Stimulated activated CD4-positive, alpha-beta T cell treated with anti-CD3 and anti-CD28 coated beads, Interleukin-4, amount 100 ng/mL, for 48 hours (primary cell): Measurements from ENCODE around the gene UBE3C.
A peak's percentile ranks its signal among the peaks of the same experiment; 100 is the strongest.
"Not testable (repeated sequence)": the region's sequence is repeated elsewhere in the genome, so short reads cannot be mapped to it uniquely, and the experiment has no call there.

Experiments used
- DNase-seq, 2 donors: peaks; one replicate each; pipeline ENCODE4 v3.0.0-alpha.2; 2020; ENCODE audit warnings: low read depth in 2 of 2

UBE3C gene

GRCh38 chr7:157130849-157131248 lies 7.9 kb upstream of the UBE3C start:
- DNase-seq: not testable (repeated sequence)

GRCh38 chr7:157132796-157133195 lies 5.9 kb upstream of the UBE3C start:
- DNase-seq: no peak

GRCh38 chr7:157133304-157133703 lies 5.4 kb upstream of the UBE3C start:
- DNase-seq: no peak

GRCh38 chr7:157136372-157136771 lies 2.4 kb upstream of the UBE3C start:
- DNase-seq: no peak

GRCh38 chr7:157138101-157138423 lies 664 bp upstream of the UBE3C start:
- no peak for DNase-seq

- peak; percentile 28 to 40 for DNase-seq
Measured at GRCh38 chr7:157139111-157139809, 534 bp downstream of the UBE3C start.

GRCh38 chr7:157139810-157140510 lies 1.2 kb downstream of the UBE3C start:
- DNase-seq: no peak

GRCh38 chr7:157140511-157140905 lies 1.8 kb downstream of the UBE3C start:
- no peak for DNase-seq

- DNase-seq: no peak
Measured at GRCh38 chr7:157141525-157142060, 2.9 kb downstream of the UBE3C start.

- no peak for DNase-seq
Measured at GRCh38 chr7:157143788-157144187, 5.1 kb downstream of the UBE3C start.

- DNase-seq: no peak
Measured at GRCh38 chr7:157149317-157149716, 10.6 kb downstream of the UBE3C start.

GRCh38 chr7:157150882-157151281 lies 12.2 kb downstream of the UBE3C start:
- DNase-seq: no peak

- DNase-seq: no peak
Measured at GRCh38 chr7:157151626-157152339, 13.1 kb downstream of the UBE3C start.

GRCh38 chr7:157152391-157152937 lies 13.7 kb downstream of the UBE3C start:
- DNase-seq: no peak

GRCh38 chr7:157153260-157153659 lies 14.5 kb downstream of the UBE3C start:
- DNase-seq: no peak

- DNase-seq: no peak
Measured at GRCh38 chr7:157155959-157156358, 17.2 kb downstream of the UBE3C start.

- no peak for DNase-seq
Measured at GRCh38 chr7:157158400-157158799, 19.7 kb downstream of the UBE3C start.

GRCh38 chr7:157159537-157159936 lies 20.8 kb downstream of the UBE3C start:
- DNase-seq: not testable (repeated sequence)

GRCh38 chr7:157160433-157160832 lies 21.7 kb downstream of the UBE3C start:
- DNase-seq: no peak

GRCh38 chr7:157165987-157166386 lies 27.3 kb downstream of the UBE3C start:
- DNase-seq: no peak

- DNase-seq: no peak
Measured at GRCh38 chr7:157168571-157168970, 29.8 kb downstream of the UBE3C start.

GRCh38 chr7:157176771-157177170 lies 38.0 kb downstream of the UBE3C start:
- DNase-seq: no peak
